Measurements from ENCODE around the gene COL5A3. TPM values are rescaled to one million over a fixed set of nuclear protein-coding genes. Genes with fewer than 3 reads are reported as not detected.

The COL5A3 gene
- total RNA-seq, 2 experiments from 2014 or later: not detected

- ChIA-PET POLR2A (interaction anchor here (0.7 kb wide), 1 partner anchor 49 kb away, joined by 3 read pairs; no protein-coding TSS in a partner anchor), CTCF (ENCODE audit: unreplicated experiment) (no interaction called here)
- no peaks in the 10 kb centered on the region for H3K36me3 ChIP-seq (ENCODE audit: insufficient read depth, low read length)
These were observed 93.6 kb downstream of the COL5A3 start for GRCh38 chr19:9916719-9917118.

GRCh38 chr19:9914315-9915207 lies 95.7 kb downstream of the COL5A3 start:
- POLR2A ChIA-PET: no interaction called here
- CTCF ChIA-PET (ENCODE audit: unreplicated experiment): no interaction called here
- H3K4me1 ChIP-seq (ENCODE audit: insufficient read depth, low read length, poor library complexity, severe bottlenecking): peaks cover 17% of the 10 kb centered on the region
- intact Hi-C loops (cut with micrococcal nuclease; ENCODE audit: unreplicated experiment): no loop called here
- H3K27ac ChIP-seq (ENCODE audit: low read depth, low read length, poor library complexity, severe bottlenecking): no peak overlapping the region
- no TSS peak for BruUV-seq (replicated peaks)
- H3K4me2 ChIP-seq (ENCODE audit: low read length): peak overlapping the region; percentile 80
- H3K36me3 ChIP-seq (ENCODE audit: insufficient read depth, low read length): no peaks in the 10 kb centered on the region
- peak overlapping the region; percentile 93 for H2AFZ ChIP-seq (ENCODE audit: low read length)
- peak; percentile 76 for DNase-seq (ENCODE audit: low spot score)
- H3K4me3 ChIP-seq (ENCODE audit: low read depth, low read length, poor library complexity, severe bottlenecking): peak overlapping the region; percentile 65
- no peaks in the 10 kb centered on the region for H3K79me2 ChIP-seq (ENCODE audit: insufficient read depth, low read depth, low read length)
- H3K9me3 ChIP-seq (ENCODE audit: low read length): no peaks in the 10 kb centered on the region
- peak; percentile 79 for TF ChIP-seq CTCF (conservative IDR thresholded peaks at IDR 0.05; ENCODE audit: low read length)
- no peak for TF ChIP-seq EZH2phosphoT487 (IDR thresholded peaks at IDR 0.05; ENCODE audit: borderline replicate concordance, low read depth, low read length)
- H4K20me1 ChIP-seq (ENCODE audit: insufficient read depth, low read length): no peaks in the 10 kb centered on the region
- no peaks in the 10 kb centered on the region for H3K9me2 ChIP-seq (ENCODE audit: insufficient read depth, low read length)

More at GRCh38 chr19:9916719-9917118, 93.6 kb downstream of the COL5A3 start:
- H3K4me3 ChIP-seq (ENCODE audit: low read depth, low read length, poor library complexity, severe bottlenecking): no peak overlapping the region
- H3K4me2 ChIP-seq (ENCODE audit: low read length): no peak overlapping the region
- no peaks in the 10 kb centered on the region for H3K9me3 ChIP-seq (ENCODE audit: low read length)
- no peak for DNase-seq (ENCODE audit: low spot score)
- H4K20me1 ChIP-seq (ENCODE audit: insufficient read depth, low read length): no peaks in the 10 kb centered on the region
- H3K4me1 ChIP-seq (ENCODE audit: insufficient read depth, low read length, poor library complexity, severe bottlenecking): peaks cover 17% of the 10 kb centered on the region
- TF ChIP-seq EZH2phosphoT487 (IDR thresholded peaks at IDR 0.05; ENCODE audit: borderline replicate concordance, low read depth, low read length): no peak
- TF ChIP-seq CTCF (conservative IDR thresholded peaks at IDR 0.05; ENCODE audit: low read length): no peak
- intact Hi-C loops (cut with micrococcal nuclease; ENCODE audit: unreplicated experiment): no loop called here
- H3K27ac ChIP-seq (ENCODE audit: low read depth, low read length, poor library complexity, severe bottlenecking): no peak overlapping the region
- BruUV-seq (replicated peaks): no TSS peak
- H2AFZ ChIP-seq (ENCODE audit: low read length): peak overlapping the region; percentile 93; the same call in 1 of the 2 replicates
- no peaks in the 10 kb centered on the region for H3K9me2 ChIP-seq (ENCODE audit: insufficient read depth, low read length)
- H3K79me2 ChIP-seq (ENCODE audit: insufficient read depth, low read depth, low read length): no peaks in the 10 kb centered on the region

- Histone ChIP-seq H3K4me1 (ENCODE audit: insufficient read depth, low read length, poor library complexity, severe bottlenecking) (peaks cover 17% of the 10 kb centered on the region), H3K79me2 (ENCODE audit: insufficient read depth, low read depth, low read length) (no peaks in the 10 kb centered on the region), H4K20me1 (ENCODE audit: insufficient read depth, low read length) (no peaks in the 10 kb centered on the region), H3K9me3 (ENCODE audit: low read length) (no peaks in the 10 kb centered on the region), H3K4me3 (ENCODE audit: low read depth, low read length, poor library complexity, severe bottlenecking) (no peak overlapping the region), H3K4me2 (ENCODE audit: low read length) (peak overlapping the region; percentile 80), H3K27ac (ENCODE audit: low read depth, low read length, poor library complexity, severe bottlenecking) (no peak overlapping the region), H2AFZ (ENCODE audit: low read length) (peak overlapping the region; percentile 93; the same call in 1 of the 2 replicates), H3K9me2 (ENCODE audit: insufficient read depth, low read length) (no peaks in the 10 kb centered on the region), H3K36me3 (ENCODE audit: insufficient read depth, low read length) (no peaks in the 10 kb centered on the region)
- POLR2A ChIA-PET: no interaction called here
- CTCF ChIA-PET (ENCODE audit: unreplicated experiment): no interaction called here
- no TSS peak for BruUV-seq (replicated peaks)
- TF ChIP-seq EZH2phosphoT487 (IDR thresholded peaks at IDR 0.05; ENCODE audit: borderline replicate concordance, low read depth, low read length) (no peak), CTCF (conservative IDR thresholded peaks at IDR 0.05; ENCODE audit: low read length) (no peak)
- intact Hi-C loops (cut with micrococcal nuclease; ENCODE audit: unreplicated experiment): no loop called here
- DNase-seq (ENCODE audit: low spot score): no peak
These were observed 96.3 kb downstream of the COL5A3 start for GRCh38 chr19:9914001-9914314.

Measured in OCI-LY7 (cell line).